ENCODE measurements around the gene EBF3.

Gene EBF3

DNA sequence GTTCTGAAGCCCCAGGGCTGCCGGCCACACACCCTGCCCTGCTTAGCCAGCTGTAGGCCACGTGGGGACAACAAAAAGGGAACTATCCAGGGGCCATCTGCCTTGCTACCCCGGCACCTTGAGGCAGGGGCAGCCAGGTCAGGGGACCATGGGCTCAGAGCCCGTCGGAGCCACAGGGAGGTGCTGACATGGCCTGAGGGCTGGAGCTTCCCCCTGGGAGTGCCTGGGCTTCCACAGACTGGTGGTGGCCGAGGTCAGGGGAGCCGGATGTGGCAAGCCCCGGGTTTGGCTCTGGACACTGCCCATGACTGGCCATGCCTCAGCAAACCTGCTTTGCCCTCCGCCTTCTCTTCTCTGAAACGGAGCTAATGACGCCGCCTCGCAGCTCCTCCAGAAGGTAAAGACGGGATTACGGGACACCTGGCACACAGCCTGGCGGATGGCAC, 178.5 kb downstream of the EBF3 start:
- DNase-seq (ENCODE audit: extremely low spot score): no peak
- TF ChIP-seq, protein P1, sequence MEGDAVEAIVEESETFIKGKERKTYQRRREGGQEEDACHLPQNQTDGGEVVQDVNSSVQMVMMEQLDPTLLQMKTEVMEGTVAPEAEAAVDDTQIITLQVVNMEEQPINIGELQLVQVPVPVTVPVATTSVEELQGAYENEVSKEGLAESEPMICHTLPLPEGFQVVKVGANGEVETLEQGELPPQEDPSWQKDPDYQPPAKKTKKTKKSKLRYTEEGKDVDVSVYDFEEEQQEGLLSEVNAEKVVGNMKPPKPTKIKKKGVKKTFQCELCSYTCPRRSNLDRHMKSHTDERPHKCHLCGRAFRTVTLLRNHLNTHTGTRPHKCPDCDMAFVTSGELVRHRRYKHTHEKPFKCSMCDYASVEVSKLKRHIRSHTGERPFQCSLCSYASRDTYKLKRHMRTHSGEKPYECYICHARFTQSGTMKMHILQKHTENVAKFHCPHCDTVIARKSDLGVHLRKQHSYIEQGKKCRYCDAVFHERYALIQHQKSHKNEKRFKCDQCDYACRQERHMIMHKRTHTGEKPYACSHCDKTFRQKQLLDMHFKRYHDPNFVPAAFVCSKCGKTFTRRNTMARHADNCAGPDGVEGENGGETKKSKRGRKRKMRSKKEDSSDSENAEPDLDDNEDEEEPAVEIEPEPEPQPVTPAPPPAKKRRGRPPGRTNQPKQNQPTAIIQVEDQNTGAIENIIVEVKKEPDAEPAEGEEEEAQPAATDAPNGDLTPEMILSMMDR (IDR thresholded peaks at IDR 0.05; ENCODE audit: control extremely low read depth, extremely low read depth, low read depth, missing control alignments): no peak
- ChIA-PET CTCF (no interaction called here), POLR2A (no interaction called here)
